NCI-H146 (cell line): Measurements from ENCODE around the gene POLR2M.

Experiments
- DNase-seq: peaks from one replicate; lab custom pipeline; 2025; lab: John Stamatoyannopoulos, UW

POLR2M gene

GRCh38 chr15:57692709-57693108 lies 13.8 kb upstream of the POLR2M start:
- no peak for DNase-seq

GRCh38 chr15:57694279-57694678 lies 12.2 kb upstream of the POLR2M start:
- DNase-seq: no peak

GRCh38 chr15:57696146-57696545 lies 10.4 kb upstream of the POLR2M start:
- DNase-seq: peak; percentile 81

- no peak for DNase-seq
These were observed 8.9 kb upstream of the POLR2M start for GRCh38 chr15:57697588-57697987.

GRCh38 chr15:57698243-57698642 lies 8.3 kb upstream of the POLR2M start:
- DNase-seq: no peak

- no peak for DNase-seq
These were observed 7.5 kb upstream of the POLR2M start for GRCh38 chr15:57698991-57699390.

GRCh38 chr15:57703387-57703786 lies 3.1 kb upstream of the POLR2M start:
- no peak for DNase-seq

GRCh38 chr15:57704441-57704840 lies 2.1 kb upstream of the POLR2M start:
- DNase-seq: no peak

GRCh38 chr15:57705746-57706404 lies 639 bp upstream of the POLR2M start:
- no peak for DNase-seq

GRCh38 chr15:57708047-57708446 lies 1.5 kb downstream of the POLR2M start:
- DNase-seq: no peak

GRCh38 chr15:57718309-57718708 lies 11.8 kb downstream of the POLR2M start:
- no peak for DNase-seq

GRCh38 chr15:57720867-57721266 lies 14.4 kb downstream of the POLR2M start:
- DNase-seq: no peak

- no peak for DNase-seq
These were observed 19.9 kb downstream of the POLR2M start for GRCh38 chr15:57726411-57726810.

- DNase-seq: no peak
These were observed 20.5 kb downstream of the POLR2M start for GRCh38 chr15:57727031-57727430.

GRCh38 chr15:57728436-57728835 lies 21.9 kb downstream of the POLR2M start:
- DNase-seq: no peak

- no peak for DNase-seq
These were observed 24.4 kb downstream of the POLR2M start for GRCh38 chr15:57730876-57731275.

- no peak for DNase-seq
These were observed 25.1 kb downstream of the POLR2M start for GRCh38 chr15:57731530-57732103.

GRCh38 chr15:57732526-57733331 lies 26.2 kb downstream of the POLR2M start:
- peak; percentile 20 for DNase-seq

GRCh38 chr15:57734860-57735259 lies 28.3 kb downstream of the POLR2M start:
- DNase-seq: no peak

- DNase-seq: no peak
These were observed 28.9 kb downstream of the POLR2M start for GRCh38 chr15:57735431-57735830.

GRCh38 chr15:57735891-57736290 lies 29.4 kb downstream of the POLR2M start:
- no peak for DNase-seq

GRCh38 chr15:57736591-57736990 lies 30.1 kb downstream of the POLR2M start:
- no peak for DNase-seq

GRCh38 chr15:57738734-57739237 lies 32.3 kb downstream of the POLR2M start:
- DNase-seq: no peak
